ENCODE data around the gene LONP1.

Gene LONP1

DNA sequence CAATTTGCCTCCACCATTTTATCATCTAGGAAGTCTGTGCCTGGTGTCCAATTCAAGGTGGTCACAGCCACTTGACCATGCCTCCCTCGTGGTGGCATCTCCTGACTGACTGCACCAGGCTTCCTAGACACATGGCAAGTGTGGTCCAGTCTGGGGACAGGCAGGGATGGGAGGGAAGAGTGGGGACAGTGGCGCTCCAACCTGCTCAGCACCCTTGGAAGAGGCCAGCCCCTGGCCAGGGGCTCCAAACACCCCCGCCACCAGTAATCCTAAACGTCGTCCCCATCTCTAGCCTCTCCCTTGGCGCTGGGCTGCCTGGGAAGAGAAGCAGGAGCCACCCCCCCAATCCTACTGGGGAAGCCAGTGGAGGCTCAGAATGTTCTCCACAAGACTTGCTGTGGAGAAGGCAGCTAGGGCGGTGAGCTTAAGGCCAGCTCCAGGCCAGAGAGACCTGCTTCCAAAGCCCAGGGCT, 27.2 kb downstream of the LONP1 start:
- no peak overlapping the region for H3K4me3 ChIP-seq (ENCODE audit: low read depth, low read length)
- H3K36me3 ChIP-seq (ENCODE audit: control insufficient read depth in 2 of 2, insufficient read depth in 1 of 2, low read length in 2 of 2), result peaks cover 5 to 70% of the 10 kb centered on the region in 2 experiments; a peak in 2 of 3 replicates

DNA sequence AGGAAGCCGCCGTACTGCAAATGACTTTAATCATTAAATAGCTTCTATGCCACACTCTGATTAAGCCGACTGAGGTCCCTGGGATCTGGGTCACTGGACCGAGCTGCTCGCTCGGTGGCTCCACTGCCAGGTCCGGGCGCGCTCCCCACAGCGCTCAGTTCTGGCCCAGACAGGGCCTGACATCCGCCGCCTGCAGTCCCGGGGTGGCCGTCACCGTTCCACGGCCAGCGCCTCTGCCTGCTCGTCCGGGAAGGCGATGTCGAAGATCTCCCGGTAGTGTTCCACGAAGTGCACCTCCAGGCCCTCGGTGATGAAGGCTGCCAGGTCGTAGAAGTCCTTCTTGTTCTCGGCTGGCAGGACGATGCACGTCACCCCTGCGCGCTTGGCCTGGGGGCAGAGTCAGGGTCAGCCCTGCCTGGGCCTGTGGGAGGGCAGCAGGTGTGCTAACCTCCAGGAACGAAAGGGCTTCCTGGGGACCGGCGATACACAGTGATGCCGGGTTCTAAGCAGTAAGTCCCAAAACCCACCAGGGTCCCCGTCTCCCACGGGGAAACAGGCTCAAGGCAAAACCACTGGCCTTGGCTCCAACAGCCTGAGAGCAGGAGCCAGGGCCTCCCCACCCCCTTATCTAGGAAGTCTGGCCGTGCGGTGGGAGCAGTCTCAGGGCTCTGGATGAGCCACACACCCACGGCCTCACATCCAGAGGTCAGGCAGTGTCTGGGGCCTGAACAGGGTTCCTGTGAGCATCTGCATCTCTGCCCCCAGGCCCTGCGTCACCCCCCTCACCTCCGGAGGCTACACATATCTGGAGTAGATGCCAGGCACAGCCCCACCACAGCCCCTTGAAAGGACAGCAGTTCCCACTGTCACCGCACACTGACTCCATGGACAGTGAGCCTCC, 27.9 kb downstream of the LONP1 start:
- peak overlapping the region; percentile 97 for H3K4me3 ChIP-seq (ENCODE audit: low read depth, low read length)
- H3K4me1 ChIP-seq (ENCODE audit: control insufficient read depth, insufficient read depth, low read length), result no peaks in the 10 kb centered on the region; the same call in 1 of the 2 replicates
- H3K9me3 ChIP-seq (ENCODE audit: control insufficient read depth, insufficient read depth, low read depth, low read length), result no peaks in the 10 kb centered on the region
- peaks cover 5 to 68% of the 10 kb centered on the region in 2 experiments; a peak in 2 of 3 replicates for H3K36me3 ChIP-seq (ENCODE audit: control insufficient read depth in 2 of 2, insufficient read depth in 1 of 2, low read length in 2 of 2)
- ChIA-PET POLR2A (interaction anchor here (0.6 to 3.7 kb wide), 6 partner anchors 15 to 644 kb away, joined by 3 to 62 read pairs (median 4); partner anchors contain the start of genes CATSPERD, LONP1, SAFB and SAFB2), CTCF (interaction anchor here (0.6 to 1.3 kb wide), 4 partner anchors 10 to 47 kb away, joined by 3 to 4 read pairs (median 3); no protein-coding TSS in a partner anchor)
- peak overlapping the region; percentile 100 for H3K27ac ChIP-seq (ENCODE audit: extremely low read depth, low read depth, low read length)
- TF ChIP-seq ZNF521 (tag by site-specific recombination; IDR thresholded peaks at IDR 0.05), result no peak
- no peak for TF ChIP-seq ZNF510 (tag by site-specific recombination; IDR thresholded peaks at IDR 0.05; ENCODE audit: insufficient replicate concordance)
- no peak for TF ChIP-seq ZNF404 (tag by site-specific recombination; IDR thresholded peaks at IDR 0.05)
- TF ChIP-seq PRDM6 (tag by site-specific recombination; IDR thresholded peaks at IDR 0.05), result no peak
- TF ChIP-seq ZNF18 (tag by site-specific recombination; IDR thresholded peaks at IDR 0.05), result no peak; the same call in 1 of the 2 replicates
- TF ChIP-seq, protein P1, sequence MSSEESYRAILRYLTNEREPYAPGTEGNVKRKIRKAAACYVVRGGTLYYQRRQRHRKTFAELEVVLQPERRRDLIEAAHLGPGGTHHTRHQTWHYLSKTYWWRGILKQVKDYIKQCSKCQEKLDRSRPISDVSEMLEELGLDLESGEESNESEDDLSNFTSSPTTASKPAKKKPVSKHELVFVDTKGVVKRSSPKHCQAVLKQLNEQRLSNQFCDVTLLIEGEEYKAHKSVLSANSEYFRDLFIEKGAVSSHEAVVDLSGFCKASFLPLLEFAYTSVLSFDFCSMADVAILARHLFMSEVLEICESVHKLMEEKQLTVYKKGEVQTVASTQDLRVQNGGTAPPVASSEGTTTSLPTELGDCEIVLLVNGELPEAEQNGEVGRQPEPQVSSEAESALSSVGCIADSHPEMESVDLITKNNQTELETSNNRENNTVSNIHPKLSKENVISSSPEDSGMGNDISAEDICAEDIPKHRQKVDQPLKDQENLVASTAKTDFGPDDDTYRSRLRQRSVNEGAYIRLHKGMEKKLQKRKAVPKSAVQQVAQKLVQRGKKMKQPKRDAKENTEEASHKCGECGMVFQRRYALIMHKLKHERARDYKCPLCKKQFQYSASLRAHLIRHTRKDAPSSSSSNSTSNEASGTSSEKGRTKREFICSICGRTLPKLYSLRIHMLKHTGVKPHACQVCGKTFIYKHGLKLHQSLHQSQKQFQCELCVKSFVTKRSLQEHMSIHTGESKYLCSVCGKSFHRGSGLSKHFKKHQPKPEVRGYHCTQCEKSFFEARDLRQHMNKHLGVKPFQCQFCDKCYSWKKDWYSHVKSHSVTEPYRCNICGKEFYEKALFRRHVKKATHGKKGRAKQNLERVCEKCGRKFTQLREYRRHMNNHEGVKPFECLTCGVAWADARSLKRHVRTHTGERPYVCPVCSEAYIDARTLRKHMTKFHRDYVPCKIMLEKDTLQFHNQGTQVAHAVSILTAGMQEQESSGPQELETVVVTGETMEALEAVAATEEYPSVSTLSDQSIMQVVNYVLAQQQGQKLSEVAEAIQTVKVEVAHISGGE (tag by site-specific recombination; conservative IDR thresholded peaks at IDR 0.05; ENCODE audit: low read depth), result no peak
- TF ChIP-seq OSR2 (tag by site-specific recombination; IDR thresholded peaks at IDR 0.05), result no peak
- TF ChIP-seq, protein P2, sequence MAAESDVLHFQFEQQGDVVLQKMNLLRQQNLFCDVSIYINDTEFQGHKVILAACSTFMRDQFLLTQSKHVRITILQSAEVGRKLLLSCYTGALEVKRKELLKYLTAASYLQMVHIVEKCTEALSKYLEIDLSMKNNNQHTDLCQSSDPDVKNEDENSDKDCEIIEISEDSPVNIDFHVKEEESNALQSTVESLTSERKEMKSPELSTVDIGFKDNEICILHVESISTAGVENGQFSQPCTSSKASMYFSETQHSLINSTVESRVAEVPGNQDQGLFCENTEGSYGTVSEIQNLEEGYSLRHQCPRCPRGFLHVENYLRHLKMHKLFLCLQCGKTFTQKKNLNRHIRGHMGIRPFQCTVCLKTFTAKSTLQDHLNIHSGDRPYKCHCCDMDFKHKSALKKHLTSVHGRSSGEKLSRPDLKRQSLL (tag by site-specific recombination; IDR thresholded peaks at IDR 0.05), result peak; percentile 52; the same call in 1 of the 2 replicates
- TF ChIP-seq ZNF548 (tag by site-specific recombination; IDR thresholded peaks at IDR 0.05), result no peak
- no peak for TF ChIP-seq GFI1B (tag by site-specific recombination; IDR thresholded peaks at IDR 0.05)
- no peak for TF ChIP-seq ZNF426 (tag by site-specific recombination; IDR thresholded peaks at IDR 0.05)
- TF ChIP-seq ZNF132 (tag by site-specific recombination; IDR thresholded peaks at IDR 0.05; ENCODE audit: borderline replicate concordance), result no peak

More for the DNA sequence above, 27.2 kb downstream of the LONP1 start:
- H3K27ac ChIP-seq (ENCODE audit: extremely low read depth, low read depth, low read length), result peak overlapping the region; percentile 100
- CTCF ChIA-PET, result interaction anchor here (1.1 kb wide), 1 partner anchor 15 kb away, joined by 3 read pairs; no protein-coding TSS in a partner anchor
- H3K9me3 ChIP-seq (ENCODE audit: control insufficient read depth, insufficient read depth, low read depth, low read length), result no peaks in the 10 kb centered on the region
- TF ChIP-seq ZNF621 (tag by site-specific recombination; IDR thresholded peaks at IDR 0.05), result no peak
- no peak for TF ChIP-seq ZNF785 (tag by site-specific recombination; IDR thresholded peaks at IDR 0.05)
- peak; percentile 5; the same call in 1 of the 2 replicates for TF ChIP-seq YY1 (tag by site-specific recombination; IDR thresholded peaks at IDR 0.05)
- TF ChIP-seq ZXDB (tag by site-specific recombination; IDR thresholded peaks at IDR 0.05), result peak; percentile 57
- TF ChIP-seq ZNF274 (IDR thresholded peaks at IDR 0.05; ENCODE audit: low read length), result no peak
- TF ChIP-seq ZNF274 (tag by site-specific recombination; IDR thresholded peaks at IDR 0.05; ENCODE audit: borderline replicate concordance), result no peak
- peak; percentile 96 for TF ChIP-seq IKZF3 (tag by site-specific recombination; IDR thresholded peaks at IDR 0.05)
- TF ChIP-seq ZNF555 (tag by site-specific recombination; conservative IDR thresholded peaks at IDR 0.05), result no peak
- TF ChIP-seq ZNF223 (tag by site-specific recombination; IDR thresholded peaks at IDR 0.05), result 0 out of 2 replicates have a peak, but pooled peaks have one; percentile 33
- TF ChIP-seq, protein P3, sequence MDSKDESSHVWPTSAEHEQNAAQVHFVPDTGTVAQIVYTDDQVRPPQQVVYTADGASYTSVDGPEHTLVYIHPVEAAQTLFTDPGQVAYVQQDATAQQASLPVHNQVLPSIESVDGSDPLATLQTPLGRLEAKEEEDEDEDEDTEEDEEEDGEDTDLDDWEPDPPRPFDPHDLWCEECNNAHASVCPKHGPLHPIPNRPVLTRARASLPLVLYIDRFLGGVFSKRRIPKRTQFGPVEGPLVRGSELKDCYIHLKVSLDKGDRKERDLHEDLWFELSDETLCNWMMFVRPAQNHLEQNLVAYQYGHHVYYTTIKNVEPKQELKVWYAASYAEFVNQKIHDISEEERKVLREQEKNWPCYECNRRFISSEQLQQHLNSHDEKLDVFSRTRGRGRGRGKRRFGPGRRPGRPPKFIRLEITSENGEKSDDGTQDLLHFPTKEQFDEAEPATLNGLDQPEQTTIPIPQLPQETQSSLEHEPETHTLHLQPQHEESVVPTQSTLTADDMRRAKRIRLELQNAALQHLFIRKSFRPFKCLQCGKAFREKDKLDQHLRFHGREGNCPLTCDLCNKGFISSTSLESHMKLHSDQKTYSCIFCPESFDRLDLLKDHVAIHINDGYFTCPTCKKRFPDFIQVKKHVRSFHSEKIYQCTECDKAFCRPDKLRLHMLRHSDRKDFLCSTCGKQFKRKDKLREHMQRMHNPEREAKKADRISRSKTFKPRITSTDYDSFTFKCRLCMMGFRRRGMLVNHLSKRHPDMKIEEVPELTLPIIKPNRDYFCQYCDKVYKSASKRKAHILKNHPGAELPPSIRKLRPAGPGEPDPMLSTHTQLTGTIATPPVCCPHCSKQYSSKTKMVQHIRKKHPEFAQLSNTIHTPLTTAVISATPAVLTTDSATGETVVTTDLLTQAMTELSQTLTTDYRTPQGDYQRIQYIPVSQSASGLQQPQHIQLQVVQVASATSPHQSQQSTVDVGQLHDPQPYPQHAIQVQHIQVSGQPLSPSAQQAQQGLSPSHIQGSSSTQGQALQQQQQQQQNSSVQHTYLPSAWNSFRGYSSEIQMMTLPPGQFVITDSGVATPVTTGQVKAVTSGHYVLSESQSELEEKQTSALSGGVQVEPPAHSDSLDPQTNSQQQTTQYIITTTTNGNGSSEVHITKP (tag by site-specific recombination; IDR thresholded peaks at IDR 0.05), result peak; percentile 59; the same call in 1 of the 2 replicates
- TF ChIP-seq ZBTB48 (tag by site-specific recombination; IDR thresholded peaks at IDR 0.05), result 0 out of 2 replicates have a peak, but pooled peaks have one; percentile 6
- TF ChIP-seq FEZF1 (tag by site-specific recombination; IDR thresholded peaks at IDR 0.05), result no peak
- peak; percentile 70 for TF ChIP-seq OSR2 (tag by site-specific recombination; IDR thresholded peaks at IDR 0.05)
- H3K4me1 ChIP-seq (ENCODE audit: control insufficient read depth, insufficient read depth, low read length), result no peaks in the 10 kb centered on the region; the same call in 1 of the 2 replicates
- POLR2A ChIA-PET, result interaction anchor here (1.5 kb wide), 1 partner anchor 26 kb away, joined by 6 read pairs; no protein-coding TSS in a partner anchor
